T-cell (primary cell): ENCODE results near the gene CYTH1. TPM values are rescaled to one million over a fixed set of nuclear protein-coding genes. Genes with fewer than 3 reads are reported as not detected.
"Not testable (repeated sequence)": the region's sequence is repeated elsewhere in the genome, so short reads cannot be mapped to it uniquely, and the experiment has no call there.

Experiments
- ATAC-seq, 4 experiments: fragments of 200-7000 bp in 3 of 4; fragments of 150-1000 bp in 1 of 4; cut with Tn5 transposase; replicated peaks in 1 of 4; 1 replicate in 3 of 4; 2 replicates in 1 of 4; pipeline ENCODE4 v1.10.0; 2021; ENCODE audit warnings: moderate library complexity in 3 of 4, mild to moderate bottlenecking in 2 of 4, moderate number of reproducible peaks in 1 of 4
- CTCF ChIA-PET, 2 donors: fragments of 300-600 bp; sonication (Branson Sonifier 250); formaldehyde crosslinking; loops; one replicate each; lab custom pipeline; 2022; ENCODE audit warnings: antibody characterized with exemption in 2 of 2; lab: Charles Lee
- POLR2A ChIA-PET, 2 donors: fragments of 300-600 bp; sonication (Branson Sonifier 250); formaldehyde crosslinking; loops; one replicate each; lab custom pipeline; 2022; ENCODE audit warnings: antibody characterized with exemption in 2 of 2; lab: Charles Lee
- DNase-seq, 35 experiments: peaks; one replicate each; pipeline versions ENCODE4 v3.0.0 to v3.0.0-alpha.2; 2013 to 2023
- H3K27ac ChIP-seq: one replicate; pipeline ENCODE4 v1.5.1; 2013; ENCODE audit warnings: low read length
- H3K27me3 ChIP-seq, 2 experiments: replicated peaks in 1 of 2; 1 replicate in 1 of 2; 2 replicates in 1 of 2; pipeline versions ENCODE4 v1.6.1 to v1.7.0; 2013; ENCODE audit warnings: low read length in 1 of 2, mixed read lengths in 1 of 2; ENCODE audit not compliant: control insufficient read depth in 2 of 2, insufficient read depth in 2 of 2; ENCODE audit errors: extremely low read depth in 1 of 2
- H3K36me3 ChIP-seq, 2 donors: 1 replicate in 1 of 2; 2 replicates in 1 of 2; pipeline versions ENCODE4 v1.6.1 to v1.7.0; 2013; ENCODE audit warnings: low read length in 1 of 2; ENCODE audit not compliant: control insufficient read depth in 2 of 2, insufficient read depth in 1 of 2; ENCODE audit errors: extremely low read depth in 1 of 2
- H3K4me1 ChIP-seq, 2 experiments: 1 replicate in 1 of 2; 2 replicates in 1 of 2; pipeline versions ENCODE4 v1.6.1 to v1.7.0; 2013; ENCODE audit warnings: low read length in 2 of 2, mixed read lengths in 1 of 2; ENCODE audit not compliant: insufficient read depth in 2 of 2, control insufficient read depth in 1 of 2; ENCODE audit errors: extremely low read depth in 1 of 2
- H3K4me3 ChIP-seq, 2 donors: 1 replicate in 1 of 2; 2 replicates in 1 of 2; pipeline versions ENCODE4 v1.5.1 to v1.7.0; 2013; ENCODE audit warnings: mild to moderate bottlenecking in 2 of 2, low read length in 1 of 2, moderate library complexity in 1 of 2; ENCODE audit not compliant: control insufficient read depth in 1 of 2; ENCODE audit errors: extremely low read depth in 1 of 2
- H3K9me3 ChIP-seq: 2 replicates; pipeline ENCODE4 v1.7.0; 2013
- H3K27ac Mint-ChIP-seq, 2 donors: one replicate each; pipeline ENCODE4 v1.8.0; 2020 to 2021; ENCODE audit warnings: mild to moderate bottlenecking in 2 of 2, mixed read lengths in 2 of 2
- H3K27me3 Mint-ChIP-seq, 2 donors: one replicate each; pipeline ENCODE4 v1.8.0; 2021 to 2022; ENCODE audit warnings: mixed read lengths in 2 of 2
- H3K36me3 Mint-ChIP-seq: one replicate; pipeline ENCODE4 v1.8.0; 2021; ENCODE audit warnings: mixed read lengths
- H3K4me1 Mint-ChIP-seq, 3 donors: one replicate each; pipeline ENCODE4 v1.8.0; 2020 to 2022; ENCODE audit warnings: mixed read lengths in 3 of 3, mild to moderate bottlenecking in 1 of 3
- H3K4me3 Mint-ChIP-seq, 3 donors: one replicate each; pipeline ENCODE4 v1.8.0; 2020 to 2022; ENCODE audit warnings: mild to moderate bottlenecking in 3 of 3, mixed read lengths in 3 of 3, moderate library complexity in 3 of 3
- H3K9me3 Mint-ChIP-seq, 3 donors: one replicate each; pipeline ENCODE4 v1.8.0; 2020 to 2022; ENCODE audit warnings: mixed read lengths in 3 of 3
- WGBS: methylation state at CpG from one replicate; pipeline ENCODE4 v1.1.5; 2013; ENCODE audit warnings: missing lambda C conversion rate; ENCODE audit not compliant: insufficient coverage; 5-methylcytosine and 5-hydroxymethylcytosine counted together
- total RNA-seq, 35 experiments: library from RNA in 6 of 35; stranded (reverse) in 6 of 35; fragments of 120-200 nt in 1 of 35; gene quantifications; one replicate each; pipeline versions ENCODE4 v1.2.1 to v1.2.4 and lab custom pipeline; 2013 to 2026

CYTH1 gene
- total RNA-seq, 5 donors from 2014 or later (not counting 1 experiment from before 2014, with no cell fraction given) = 357 to 509 (median 372) TPM

DNA sequence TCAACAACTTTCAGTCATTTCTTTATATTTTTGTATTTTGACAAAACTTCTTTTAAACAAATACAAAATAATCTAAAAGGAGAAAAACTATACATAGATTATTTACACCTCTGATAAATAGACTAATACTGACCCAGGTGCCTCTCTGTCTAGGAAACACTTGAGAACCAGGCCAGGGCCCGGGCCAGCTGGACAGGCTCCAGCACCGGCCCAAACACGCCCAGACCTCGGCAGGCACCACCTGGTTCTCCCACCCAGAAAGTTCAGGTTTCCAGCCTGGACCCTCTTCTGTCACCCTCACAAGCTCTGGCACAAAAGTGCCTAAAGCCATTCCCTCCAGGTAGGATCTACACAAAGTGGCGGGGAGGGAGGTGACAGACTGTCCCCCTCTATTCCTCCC, 107.9 kb downstream of the CYTH1 start:
- H3K27ac Mint-ChIP-seq = peak overlapping the region in 1 of 2 donors; percentile 55
- CTCF ChIA-PET = no interaction called here

GRCh38 chr17:78673395-78673794, 108.7 kb downstream of the CYTH1 start:
- H3K27ac Mint-ChIP-seq = no peak overlapping the region
- Histone ChIP-seq H3K27me3 (no peaks in the 10 kb centered on the region), H3K4me3 (no peak overlapping the region), H3K36me3 (peaks cover 59 to 65% of the 10 kb centered on the region in 2 donors), H3K27ac (no peak overlapping the region), H3K4me1 (no peaks in the 10 kb centered on the region), H3K9me3 (no peaks in the 10 kb centered on the region)
- peaks cover 7 to 22% (median 10%) of the 10 kb centered on the region in 3 donors for H3K4me1 Mint-ChIP-seq
- no peak overlapping the region for H3K4me3 Mint-ChIP-seq
- 94% methylated on average over 4 of the region's 7 CpGs for WGBS
- ATAC-seq (no peak), DNase-seq (no peak)
- ChIA-PET CTCF (no interaction called here), POLR2A (no interaction called here)
- no peaks in the 10 kb centered on the region for H3K27me3 Mint-ChIP-seq
- peaks cover 40% of the 10 kb centered on the region for H3K36me3 Mint-ChIP-seq
- H3K9me3 Mint-ChIP-seq = no peaks in the 10 kb centered on the region

More for the DNA sequence above, 107.9 kb downstream of the CYTH1 start:
- H3K9me3 ChIP-seq = no peaks in the 10 kb centered on the region
- H3K4me1 ChIP-seq = no peaks in the 10 kb centered on the region
- no peak overlapping the region for H3K4me3 Mint-ChIP-seq
- no peaks in the 10 kb centered on the region for H3K27me3 Mint-ChIP-seq
- H3K4me3 ChIP-seq = no peak overlapping the region
- ATAC-seq (no peak), DNase-seq (no peak)
- WGBS = 100% methylated on average over 5 of the region's 5 CpGs
- POLR2A ChIA-PET = no interaction called here
- no peaks in the 10 kb centered on the region for H3K27me3 ChIP-seq
- H3K36me3 ChIP-seq = peaks cover 62 to 73% of the 10 kb centered on the region in 2 donors
- H3K27ac ChIP-seq = no peak overlapping the region
- peaks cover 3 to 18% (median 7%) of the 10 kb centered on the region in 3 donors for H3K4me1 Mint-ChIP-seq
- peaks cover 47% of the 10 kb centered on the region for H3K36me3 Mint-ChIP-seq
- no peaks in the 10 kb centered on the region for H3K9me3 Mint-ChIP-seq

DNA sequence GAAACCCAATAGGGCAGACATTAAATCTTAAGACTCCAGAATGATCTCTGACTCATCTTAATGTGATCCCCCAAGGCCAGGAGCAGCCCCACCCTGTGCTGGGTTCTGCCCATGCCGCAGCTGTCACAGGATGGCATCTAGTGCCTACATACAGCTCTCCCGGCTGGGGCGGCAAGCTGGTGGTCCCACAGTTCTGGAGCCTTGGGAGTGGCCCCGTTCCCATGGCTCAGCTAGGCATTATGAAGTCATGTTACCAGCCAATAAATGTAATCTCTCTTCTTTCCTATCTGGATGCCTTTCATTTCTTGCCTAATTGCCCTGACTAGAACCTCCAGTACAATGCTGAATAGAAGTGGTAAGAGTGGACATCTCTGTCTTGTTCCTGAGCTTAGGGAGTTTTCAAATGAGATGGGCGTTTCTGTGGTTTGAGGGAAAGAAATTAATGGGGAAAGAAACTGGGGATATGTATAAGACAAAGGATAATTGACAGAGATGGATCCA, 109.2 kb downstream of the CYTH1 start:
- peaks cover 59 to 63% of the 10 kb centered on the region in 2 donors for H3K36me3 ChIP-seq
- DNase-seq (no peak), ATAC-seq (no peak)
- no peak overlapping the region for H3K27ac ChIP-seq
- no peaks in the 10 kb centered on the region for H3K27me3 ChIP-seq
- Mint-ChIP-seq H3K36me3 (peaks cover 39% of the 10 kb centered on the region), H3K27ac (peak overlapping the region; percentile 23 to 36), H3K4me3 (no peak overlapping the region), H3K4me1 (peaks cover 9 to 22% (median 13%) of the 10 kb centered on the region in 3 donors), H3K27me3 (no peaks in the 10 kb centered on the region), H3K9me3 (no peaks in the 10 kb centered on the region)
- no peak overlapping the region for H3K4me3 ChIP-seq
- CTCF ChIA-PET = no interaction called here
- H3K9me3 ChIP-seq = no peaks in the 10 kb centered on the region
- H3K4me1 ChIP-seq = no peaks in the 10 kb centered on the region
- POLR2A ChIA-PET = no interaction called here
- WGBS = 100% methylated on average over 4 of the region's 5 CpGs

GRCh38 chr17:78672005-78672404, 110.1 kb downstream of the CYTH1 start:
- Mint-ChIP-seq H3K9me3 (no peaks in the 10 kb centered on the region), H3K4me3 (no peak overlapping the region), H3K27me3 (no peaks in the 10 kb centered on the region), H3K27ac (peak overlapping the region in 1 of 2 donors; percentile 1), H3K36me3 (peaks cover 37% of the 10 kb centered on the region), H3K4me1 (peaks cover 15 to 24% (median 21%) of the 10 kb centered on the region in 3 donors)
- Histone ChIP-seq H3K9me3 (no peaks in the 10 kb centered on the region), H3K36me3 (peaks cover 54 to 55% of the 10 kb centered on the region in 2 donors), H3K4me3 (no peak overlapping the region), H3K27ac (no peak overlapping the region), H3K27me3 (no peaks in the 10 kb centered on the region), H3K4me1 (peaks cover under 1 to 3% of the 10 kb centered on the region in 2 experiments)
- ATAC-seq = no peak
- 83% methylated on average over 10 of the region's 11 CpGs for WGBS
- POLR2A ChIA-PET = no interaction called here
- CTCF ChIA-PET = no interaction called here
- DNase-seq = no peak

DNA sequence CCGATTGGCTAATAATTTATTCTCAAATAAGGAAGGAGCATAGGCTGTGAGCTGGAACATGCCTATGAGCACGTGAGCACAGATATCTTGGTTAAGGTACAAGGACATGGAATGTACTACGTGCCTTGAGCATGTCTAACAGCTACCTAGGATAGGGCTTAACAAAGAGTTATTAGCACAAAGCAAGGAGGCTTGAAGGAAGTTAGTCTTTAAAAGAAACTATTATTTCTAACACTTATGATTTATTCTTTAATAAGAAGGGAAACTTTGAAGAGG, 110.4 kb downstream of the CYTH1 start:
- no CpG with 5 or more reads among the region's 3 CpGs for WGBS
- H3K9me3 ChIP-seq, CTCF ChIA-PET, H3K27ac ChIP-seq, H3K27ac Mint-ChIP-seq, H3K9me3 Mint-ChIP-seq, H3K27me3 ChIP-seq, H3K4me3 Mint-ChIP-seq, H3K4me1 ChIP-seq, H3K27me3 Mint-ChIP-seq, DNase-seq, POLR2A ChIA-PET, H3K4me3 ChIP-seq, ATAC-seq: not testable (repeated sequence)
- Mint-ChIP-seq H3K36me3 (peaks cover 37% of the 10 kb centered on the region), H3K4me1 (peaks cover 18 to 27% (median 24%) of the 10 kb centered on the region in 3 donors)
- peaks cover 51 to 52% of the 10 kb centered on the region in 2 donors for H3K36me3 ChIP-seq

GRCh38 chr17:78670850-78671725, 111.0 kb downstream of the CYTH1 start:
- CTCF ChIA-PET = no interaction called here
- no peak overlapping the region for H3K4me3 Mint-ChIP-seq
- no peaks in the 10 kb centered on the region for H3K9me3 Mint-ChIP-seq
- ATAC-seq (no peak), DNase-seq (no peak)
- 97% methylated on average over 18 of the region's 20 CpGs for WGBS
- peaks cover 35% of the 10 kb centered on the region for H3K36me3 Mint-ChIP-seq
- no peak overlapping the region for H3K4me3 ChIP-seq
- peaks cover 45 to 46% of the 10 kb centered on the region in 2 donors for H3K36me3 ChIP-seq
- no peak overlapping the region for H3K27ac Mint-ChIP-seq
- H3K4me1 ChIP-seq = peaks cover 10 to 12% of the 10 kb centered on the region in 2 experiments
- H3K27me3 ChIP-seq = no peaks in the 10 kb centered on the region
- no peak overlapping the region for H3K27ac ChIP-seq
- no peaks in the 10 kb centered on the region for H3K9me3 ChIP-seq
- no peaks in the 10 kb centered on the region for H3K27me3 Mint-ChIP-seq
- peaks cover 24 to 33% (median 30%) of the 10 kb centered on the region in 3 donors for H3K4me1 Mint-ChIP-seq
- POLR2A ChIA-PET = no interaction called here
